Thyroid gland (tissue), 4 donors: ENCODE data around the gene RRAGD.

ENCODE experiments used
- POLR2A ChIP-seq, 2 donors: fragments of 450-650 bp; IDR thresholded peaks; one replicate each; pipeline ENCODE4 v1.6.1; 2017; ENCODE audit warnings: antibody characterized with exemption in 2 of 2, mild to moderate bottlenecking in 2 of 2, moderate library complexity in 1 of 2
- TF ChIP-seq, protein P1 (sequence below), 6 experiments: fragments of 200-600 bp in 3 of 6; fragments of 450-650 bp in 3 of 6; sonication (generic) in 3 of 6; IDR thresholded peaks; one replicate each; pipeline ENCODE4 v1.5.1; 2016 to 2019; ENCODE audit warnings: antibody characterized with exemption in 6 of 6, mild to moderate bottlenecking in 2 of 6, inconsistent platforms in 1 of 6, moderate library complexity in 1 of 6

DNA sequence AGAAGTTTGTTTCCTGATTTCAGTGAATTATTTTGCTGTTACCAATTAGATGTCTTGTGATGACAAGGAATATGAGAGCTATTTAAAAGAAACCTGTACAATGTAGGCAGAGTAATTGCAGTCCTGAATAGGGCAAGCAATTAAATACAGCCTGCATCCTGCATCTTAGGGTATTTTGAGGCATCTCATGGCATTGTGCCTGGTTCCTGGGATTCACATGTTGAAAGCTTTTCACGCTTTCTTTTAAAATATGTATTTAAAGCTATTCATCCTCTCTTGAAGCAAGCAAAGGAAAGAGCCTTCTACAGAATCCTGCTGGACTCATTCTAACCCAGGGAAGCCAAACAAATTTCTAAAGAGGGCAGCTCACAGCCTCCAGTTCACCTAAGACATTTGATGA, 4.7 kb upstream of the RRAGD start:
- TF ChIP-seq, protein P1, sequence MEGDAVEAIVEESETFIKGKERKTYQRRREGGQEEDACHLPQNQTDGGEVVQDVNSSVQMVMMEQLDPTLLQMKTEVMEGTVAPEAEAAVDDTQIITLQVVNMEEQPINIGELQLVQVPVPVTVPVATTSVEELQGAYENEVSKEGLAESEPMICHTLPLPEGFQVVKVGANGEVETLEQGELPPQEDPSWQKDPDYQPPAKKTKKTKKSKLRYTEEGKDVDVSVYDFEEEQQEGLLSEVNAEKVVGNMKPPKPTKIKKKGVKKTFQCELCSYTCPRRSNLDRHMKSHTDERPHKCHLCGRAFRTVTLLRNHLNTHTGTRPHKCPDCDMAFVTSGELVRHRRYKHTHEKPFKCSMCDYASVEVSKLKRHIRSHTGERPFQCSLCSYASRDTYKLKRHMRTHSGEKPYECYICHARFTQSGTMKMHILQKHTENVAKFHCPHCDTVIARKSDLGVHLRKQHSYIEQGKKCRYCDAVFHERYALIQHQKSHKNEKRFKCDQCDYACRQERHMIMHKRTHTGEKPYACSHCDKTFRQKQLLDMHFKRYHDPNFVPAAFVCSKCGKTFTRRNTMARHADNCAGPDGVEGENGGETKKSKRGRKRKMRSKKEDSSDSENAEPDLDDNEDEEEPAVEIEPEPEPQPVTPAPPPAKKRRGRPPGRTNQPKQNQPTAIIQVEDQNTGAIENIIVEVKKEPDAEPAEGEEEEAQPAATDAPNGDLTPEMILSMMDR (IDR thresholded peaks at IDR 0.05), result no peak
- no peak for TF ChIP-seq POLR2A (IDR thresholded peaks at IDR 0.05)
